HUES6 (cell line): ENCODE results near the gene ATF2.

ENCODE experiments used
- H3K27ac ChIP-seq: 2 replicates; pipeline ENCODE4 v1.7.0; 2013; ENCODE audit warnings: low read depth, mild to moderate bottlenecking, low read length, inconsistent platforms
- H3K27me3 ChIP-seq: 2 replicates; pipeline ENCODE4 v1.6.1; 2013; ENCODE audit warnings: low read length; ENCODE audit not compliant: control insufficient read depth, insufficient read depth
- H3K36me3 ChIP-seq: 2 replicates; pipeline ENCODE4 v1.6.1; 2013; ENCODE audit warnings: low read length; ENCODE audit not compliant: control insufficient read depth, insufficient read depth
- H3K4me1 ChIP-seq: 2 replicates; pipeline ENCODE4 v1.6.1; 2013; ENCODE audit warnings: low read length; ENCODE audit not compliant: control insufficient read depth, insufficient read depth
- H3K4me3 ChIP-seq: 2 replicates; pipeline ENCODE4 v1.5.1; 2013; ENCODE audit warnings: low read depth, low read length
- H3K9ac ChIP-seq: one replicate; pipeline ENCODE4 v1.6.1; 2013; ENCODE audit warnings: mild to moderate bottlenecking, low read length
- H3K9me3 ChIP-seq: 2 replicates; pipeline ENCODE4 v1.6.1; 2013; ENCODE audit warnings: low read depth, low read length; ENCODE audit not compliant: control insufficient read depth, insufficient read depth

ATF2 gene

DNA sequence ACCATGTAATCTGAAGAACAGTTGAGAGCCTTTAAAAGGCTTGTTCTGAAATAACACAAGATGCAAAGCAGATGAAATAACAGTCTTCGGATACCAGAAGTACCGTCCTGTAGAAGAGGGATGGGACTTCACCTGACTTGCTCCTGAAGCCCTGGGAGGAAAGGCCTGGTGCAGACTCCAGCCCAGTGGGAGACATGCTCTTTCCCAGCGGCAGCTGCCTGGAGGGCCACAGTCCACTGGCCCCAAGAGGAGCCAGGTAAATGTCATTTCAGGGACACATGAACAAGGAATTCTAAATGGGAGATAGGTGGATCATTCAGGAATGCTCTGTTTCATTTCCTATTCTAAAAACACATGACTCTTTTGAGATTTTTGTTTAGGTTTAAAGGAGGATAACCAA lies 140.2 kb downstream of the ATF2 start:
- H3K9me3 ChIP-seq: 0 out of 2 replicates have a peak, but pooled peaks cover 4% of the 10 kb centered on the region
- H3K27me3 ChIP-seq: no peaks in the 10 kb centered on the region
- H3K4me1 ChIP-seq: peaks cover 3% of the 10 kb centered on the region; the same call in 1 of the 2 replicates
- H3K27ac ChIP-seq: no peak overlapping the region
- no peak overlapping the region for H3K4me3 ChIP-seq
- no peaks in the 10 kb centered on the region for H3K36me3 ChIP-seq
- no peak overlapping the region for H3K9ac ChIP-seq

DNA sequence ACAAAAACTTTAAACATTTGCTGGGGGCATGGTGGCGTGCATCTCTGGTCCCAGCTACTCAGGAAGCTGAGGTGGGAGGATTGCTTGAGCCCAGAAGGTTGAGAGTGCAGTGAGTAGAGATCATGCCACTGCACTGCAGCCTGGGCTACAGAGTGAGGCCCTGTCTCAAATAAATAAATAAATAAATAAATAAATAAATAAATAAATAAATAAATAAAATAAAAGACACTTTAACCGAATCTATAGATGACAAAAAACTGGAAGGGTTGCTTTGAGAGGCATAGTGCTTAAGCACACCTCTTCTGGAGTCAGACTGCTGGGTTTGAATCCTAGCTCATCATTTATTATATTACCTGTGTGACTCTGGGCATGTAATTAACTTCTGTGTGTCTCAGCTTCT lies 141.6 kb downstream of the ATF2 start:
- Histone ChIP-seq H3K9me3 (0 out of 2 replicates have a peak, but pooled peaks cover 4% of the 10 kb centered on the region), H3K4me3 (no peak overlapping the region), H3K27ac (no peak overlapping the region), H3K27me3 (no peaks in the 10 kb centered on the region), H3K4me1 (peaks cover 3% of the 10 kb centered on the region; the same call in 1 of the 2 replicates), H3K9ac (no peak overlapping the region), H3K36me3 (no peaks in the 10 kb centered on the region)

DNA sequence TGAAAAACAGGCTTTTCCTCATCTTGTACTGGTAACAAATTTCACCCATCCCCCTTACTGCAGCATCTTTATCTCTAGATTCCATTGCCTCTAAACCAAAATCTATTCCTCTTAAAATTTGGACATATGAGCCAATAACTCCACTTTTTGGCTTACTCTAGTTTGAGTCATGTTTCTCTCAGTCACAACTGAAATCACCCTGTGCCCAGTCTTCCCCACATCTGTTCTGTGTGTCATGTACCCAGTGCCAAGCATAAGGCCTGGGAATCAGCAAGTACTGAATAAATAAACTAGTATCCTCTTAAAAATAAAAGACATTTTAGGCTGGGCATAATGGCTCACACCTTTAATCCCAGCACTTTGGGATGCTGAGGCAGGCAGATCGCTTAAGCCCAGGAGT lies 142.1 kb downstream of the ATF2 start:
- H3K4me1 ChIP-seq: peaks cover 3% of the 10 kb centered on the region; the same call in 1 of the 2 replicates
- no peak overlapping the region for H3K27ac ChIP-seq
- H3K4me3 ChIP-seq: no peak overlapping the region
- H3K27me3 ChIP-seq: no peaks in the 10 kb centered on the region
- no peaks in the 10 kb centered on the region for H3K36me3 ChIP-seq
- no peak overlapping the region for H3K9ac ChIP-seq
- H3K9me3 ChIP-seq: 0 out of 2 replicates have a peak, but pooled peaks cover 4% of the 10 kb centered on the region

DNA sequence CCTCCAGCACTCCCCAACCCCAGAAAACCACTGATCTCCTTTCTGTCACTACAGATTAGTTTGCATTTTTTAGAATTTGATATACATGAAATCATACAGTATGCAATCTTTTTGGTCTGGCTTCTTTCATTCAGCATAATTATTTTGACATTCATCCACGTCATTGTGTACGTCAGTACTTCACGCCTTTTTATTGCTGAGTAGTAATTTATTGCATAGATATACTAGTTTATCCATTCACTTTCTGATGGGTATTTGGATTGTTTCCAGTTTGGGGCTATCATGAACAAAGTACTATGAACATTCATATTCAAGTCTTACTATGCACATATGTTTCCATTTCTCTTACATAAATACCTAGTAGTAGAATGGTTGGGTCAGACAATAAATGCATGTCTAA lies 142.8 kb downstream of the ATF2 start:
- no peak overlapping the region for H3K9ac ChIP-seq
- H3K4me1 ChIP-seq: peaks cover 3% of the 10 kb centered on the region; the same call in 1 of the 2 replicates
- no peak overlapping the region for H3K4me3 ChIP-seq
- no peaks in the 10 kb centered on the region for H3K27me3 ChIP-seq
- H3K27ac ChIP-seq: no peak overlapping the region
- H3K36me3 ChIP-seq: no peaks in the 10 kb centered on the region
- H3K9me3 ChIP-seq: 0 out of 2 replicates have a peak, but pooled peaks cover 4% of the 10 kb centered on the region

DNA sequence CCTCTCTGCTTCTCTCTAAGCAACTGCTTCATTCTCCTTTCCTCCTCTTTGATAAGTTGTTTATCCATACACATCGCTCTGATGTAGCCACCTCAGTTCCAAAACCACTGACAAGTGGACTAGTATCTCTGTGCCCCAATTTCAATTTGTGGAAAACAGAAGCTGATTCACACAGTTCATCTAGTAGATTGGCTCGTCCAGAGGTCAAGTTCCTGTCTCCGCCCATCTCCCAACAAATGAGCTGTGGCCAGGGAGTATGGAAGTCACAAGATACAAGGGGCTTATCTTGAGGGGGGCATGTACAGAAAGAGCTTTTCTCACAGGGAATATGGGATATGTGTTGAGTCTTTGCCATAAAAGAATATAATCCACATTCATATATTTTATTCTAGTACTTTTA lies 145.1 kb downstream of the ATF2 start:
- Histone ChIP-seq H3K4me3 (no peak overlapping the region), H3K9ac (no peak overlapping the region), H3K4me1 (no peaks in the 10 kb centered on the region), H3K9me3 (0 out of 2 replicates have a peak, but pooled peaks cover 4% of the 10 kb centered on the region), H3K27ac (no peak overlapping the region), H3K27me3 (no peaks in the 10 kb centered on the region), H3K36me3 (no peaks in the 10 kb centered on the region)
